Activated B cell treated with CpG ODN at 0.5 μM for 24 hours (primary cell): Measurements from ENCODE around the gene RIN3. TPM values are rescaled to one million over a fixed set of nuclear protein-coding genes. Genes with fewer than 3 reads are reported as not detected.

Experiments
- ATAC-seq: fragments of 200-7000 bp; cut with Tn5 transposase; one replicate; pipeline ENCODE4 v1.10.0; 2021; ENCODE audit warnings: low read depth, mild to moderate bottlenecking, moderate library complexity
- CTCF ChIA-PET: fragments of 350-600 bp; sonication (Branson Sonifier 250); formaldehyde crosslinking; loops from one replicate; lab custom pipeline; 2021; ENCODE audit warnings: antibody characterized with exemption; lab: Charles Lee
- POLR2A ChIA-PET: fragments of 350-600 bp; sonication (Branson Sonifier 250); formaldehyde crosslinking; loops from one replicate; lab custom pipeline; 2021; ENCODE audit warnings: antibody characterized with exemption; lab: Charles Lee
- DNase-seq: peaks from one replicate; pipeline ENCODE4 v3.0.0; 2022
- H3K27ac Mint-ChIP-seq: one replicate; pipeline ENCODE4 v1.8.0; 2020; ENCODE audit warnings: mixed read lengths
- H3K27me3 Mint-ChIP-seq: one replicate; pipeline ENCODE4 v1.8.0; 2021; ENCODE audit warnings: mixed read lengths
- H3K36me3 Mint-ChIP-seq: one replicate; pipeline ENCODE4 v1.8.0; 2021; ENCODE audit warnings: low read depth, mixed read lengths
- H3K4me1 Mint-ChIP-seq: one replicate; pipeline ENCODE4 v1.8.0; 2021; ENCODE audit warnings: mixed read lengths
- H3K4me3 Mint-ChIP-seq: one replicate; pipeline ENCODE4 v1.8.0; 2020; ENCODE audit warnings: mild to moderate bottlenecking, mixed read lengths
- H3K9me3 Mint-ChIP-seq: one replicate; pipeline ENCODE4 v1.8.0; 2020; ENCODE audit warnings: mixed read lengths
- intact Hi-C: fragments of 100-400 bp; cut with micrococcal nuclease; formaldehyde crosslinking; loops from one replicate; pipeline ENCODE4 v1.15.1; 2024
- total RNA-seq: library from RNA; stranded (reverse); gene quantifications from 2 replicates; pipeline ENCODE4 v1.2.3, GENCODE V29; 2022
- TF ChIP-seq, protein P1 (sequence below): fragments of 200-600 bp; IDR thresholded peaks from one replicate; pipeline ENCODE4 v1.8.0; 2022; ENCODE audit warnings: antibody characterized with exemption, mild to moderate bottlenecking

Gene RIN3
- total RNA-seq, 1 donor from 2014 or later: 62.6 TPM

DNA sequence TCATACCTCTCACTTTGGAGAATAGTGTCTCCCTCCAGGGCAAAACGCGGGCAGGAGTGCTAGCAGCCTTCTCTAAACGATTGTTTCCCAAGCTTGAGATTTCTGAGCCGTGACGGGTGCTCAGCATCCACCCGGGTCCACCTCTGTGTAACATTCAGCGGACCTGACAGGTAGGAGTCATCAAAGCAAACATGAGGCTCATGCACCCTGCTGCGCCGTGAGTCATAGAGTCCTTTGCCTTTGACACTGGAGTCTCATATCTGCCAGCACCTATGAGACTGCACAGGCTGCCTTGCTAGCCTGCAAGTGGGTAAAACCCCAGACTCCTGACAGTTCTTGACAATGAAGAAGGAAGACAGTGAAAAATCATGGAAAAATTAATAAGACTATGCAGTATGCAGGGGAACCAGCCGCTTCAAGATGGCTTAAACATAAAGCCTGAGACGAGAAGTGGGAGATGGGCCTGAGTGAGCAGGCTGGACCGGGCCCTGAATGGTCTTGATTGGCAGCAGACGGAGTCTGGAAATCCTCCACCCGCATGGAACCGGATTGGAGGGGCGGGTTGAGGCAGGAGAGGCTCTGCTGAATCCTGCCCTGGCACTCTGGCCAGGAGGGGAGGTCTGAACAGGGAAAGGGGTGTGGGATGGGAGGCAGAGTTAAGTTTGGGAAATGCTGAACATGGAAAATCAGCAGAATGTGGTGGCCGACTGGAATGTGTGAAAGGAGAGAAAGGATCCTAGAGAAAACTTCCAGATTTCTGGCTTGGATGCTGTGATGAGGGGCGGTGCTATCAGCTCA lies 180.6 kb downstream of the RIN3 start:
- no peak for DNase-seq
- TF ChIP-seq, protein P1, sequence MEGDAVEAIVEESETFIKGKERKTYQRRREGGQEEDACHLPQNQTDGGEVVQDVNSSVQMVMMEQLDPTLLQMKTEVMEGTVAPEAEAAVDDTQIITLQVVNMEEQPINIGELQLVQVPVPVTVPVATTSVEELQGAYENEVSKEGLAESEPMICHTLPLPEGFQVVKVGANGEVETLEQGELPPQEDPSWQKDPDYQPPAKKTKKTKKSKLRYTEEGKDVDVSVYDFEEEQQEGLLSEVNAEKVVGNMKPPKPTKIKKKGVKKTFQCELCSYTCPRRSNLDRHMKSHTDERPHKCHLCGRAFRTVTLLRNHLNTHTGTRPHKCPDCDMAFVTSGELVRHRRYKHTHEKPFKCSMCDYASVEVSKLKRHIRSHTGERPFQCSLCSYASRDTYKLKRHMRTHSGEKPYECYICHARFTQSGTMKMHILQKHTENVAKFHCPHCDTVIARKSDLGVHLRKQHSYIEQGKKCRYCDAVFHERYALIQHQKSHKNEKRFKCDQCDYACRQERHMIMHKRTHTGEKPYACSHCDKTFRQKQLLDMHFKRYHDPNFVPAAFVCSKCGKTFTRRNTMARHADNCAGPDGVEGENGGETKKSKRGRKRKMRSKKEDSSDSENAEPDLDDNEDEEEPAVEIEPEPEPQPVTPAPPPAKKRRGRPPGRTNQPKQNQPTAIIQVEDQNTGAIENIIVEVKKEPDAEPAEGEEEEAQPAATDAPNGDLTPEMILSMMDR: no peak
- H3K9me3 Mint-ChIP-seq: no peaks in the 10 kb centered on the region
- no peaks in the 10 kb centered on the region for H3K27me3 Mint-ChIP-seq
- H3K36me3 Mint-ChIP-seq: peaks cover 11% of the 10 kb centered on the region
- peaks cover 47% of the 10 kb centered on the region for H3K4me1 Mint-ChIP-seq
- H3K27ac Mint-ChIP-seq: peak overlapping the region; percentile 22
- ChIA-PET POLR2A (no interaction called here), CTCF (interaction anchor here (0.8 to 2.1 kb wide), 3 partner anchors 8 to 94 kb away, joined by 3 to 4 read pairs (median 4); no protein-coding TSS in a partner anchor)
- intact Hi-C loops: no loop called here
- ATAC-seq: no peak
- no peak overlapping the region for H3K4me3 Mint-ChIP-seq

DNA sequence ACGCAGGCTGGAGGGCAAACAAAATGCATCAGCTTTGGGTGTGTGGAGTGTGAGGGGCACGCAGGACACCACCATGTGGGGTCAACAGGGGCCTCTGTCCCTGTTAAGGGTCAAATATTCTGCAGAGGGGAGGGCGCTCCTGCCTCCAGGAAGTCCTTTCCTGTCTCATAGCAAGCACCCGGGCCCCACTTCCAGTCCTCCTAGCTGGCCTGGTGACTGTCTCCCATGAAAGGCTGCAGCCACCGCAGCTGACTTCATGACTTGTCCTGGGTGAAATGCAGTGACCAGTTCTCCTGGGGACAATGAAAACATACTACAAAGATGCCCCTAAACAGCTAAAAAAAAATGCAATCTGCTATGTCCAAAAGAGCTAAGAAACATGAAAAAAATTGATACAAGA lies 181.2 kb downstream of the RIN3 start:
- ATAC-seq (no peak), DNase-seq (no peak)
- TF ChIP-seq, protein P1: no peak
- Mint-ChIP-seq H3K27ac (peak overlapping the region; percentile 22), H3K36me3 (peaks cover 11% of the 10 kb centered on the region), H3K27me3 (no peaks in the 10 kb centered on the region), H3K4me3 (no peak overlapping the region), H3K4me1 (peaks cover 52% of the 10 kb centered on the region), H3K9me3 (no peaks in the 10 kb centered on the region)
- intact Hi-C loops: no loop called here
- POLR2A ChIA-PET: no interaction called here
- CTCF ChIA-PET: interaction anchor here (0.8 to 2.1 kb wide), 3 partner anchors 9 to 93 kb away, joined by 3 to 4 read pairs (median 4); no protein-coding TSS in a partner anchor

DNA sequence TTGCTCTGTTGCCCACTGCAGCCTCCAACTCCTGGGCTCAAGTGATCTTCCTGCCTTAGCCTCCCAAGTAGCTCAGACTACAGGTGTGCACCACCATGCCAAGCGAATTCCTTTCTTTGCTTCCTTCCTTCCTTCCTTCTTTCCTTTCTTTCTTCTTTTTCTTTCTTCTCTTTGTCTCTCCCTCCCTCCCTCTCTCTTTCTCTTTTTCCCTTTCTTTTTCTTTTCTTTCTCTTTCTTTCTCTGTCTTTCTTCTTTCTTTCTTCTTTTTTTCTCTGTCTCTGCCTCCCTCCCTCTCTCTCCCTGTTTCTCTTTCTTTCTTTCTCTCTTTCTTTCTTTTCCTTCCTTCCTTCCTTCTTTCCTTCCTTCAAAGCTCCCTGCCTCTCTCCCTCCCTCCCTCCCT lies 182.0 kb downstream of the RIN3 start:
- H3K4me1 Mint-ChIP-seq: peaks cover 55% of the 10 kb centered on the region
- H3K27me3 Mint-ChIP-seq: no peaks in the 10 kb centered on the region
- no peaks in the 10 kb centered on the region for H3K9me3 Mint-ChIP-seq
- TF ChIP-seq, protein P1: no peak
- H3K4me3 Mint-ChIP-seq: no peak overlapping the region
- no peak for ATAC-seq
- peaks cover 4% of the 10 kb centered on the region for H3K36me3 Mint-ChIP-seq
- ChIA-PET POLR2A (no interaction called here), CTCF (interaction anchor here (2.1 kb wide), 1 partner anchor 88 kb away, joined by 4 read pairs; no protein-coding TSS in a partner anchor)
- intact Hi-C loops: no loop called here
- DNase-seq: no peak
- H3K27ac Mint-ChIP-seq: no peak overlapping the region

DNA sequence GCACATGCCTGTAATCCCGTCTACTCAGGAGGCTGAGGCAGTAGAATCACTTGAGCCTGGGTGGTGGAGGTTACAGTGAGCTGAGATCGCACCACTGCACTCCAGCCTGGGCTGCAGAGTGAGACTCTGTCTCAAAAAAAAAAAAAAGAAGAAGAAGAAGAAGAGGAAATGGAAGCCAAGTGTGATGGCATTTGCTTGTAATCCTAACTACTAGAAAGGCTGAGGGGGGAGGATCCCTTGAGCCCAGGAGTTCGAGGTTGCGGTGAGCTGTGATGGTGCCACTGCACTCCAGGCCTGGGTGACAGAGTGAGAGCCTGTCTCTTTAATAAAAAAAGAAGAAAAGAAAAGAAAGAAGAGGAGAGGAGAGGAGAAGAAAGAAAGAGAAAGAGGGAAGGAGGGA lies 182.8 kb downstream of the RIN3 start:
- CTCF ChIA-PET: interaction anchor here (0.6 kb wide), 1 partner anchor 10 kb away, joined by 4 read pairs; no protein-coding TSS in a partner anchor
- intact Hi-C loops: loop anchor here (1.0 kb wide), 1 partner anchor 8 kb away; no protein-coding TSS in a partner anchor

DNA sequence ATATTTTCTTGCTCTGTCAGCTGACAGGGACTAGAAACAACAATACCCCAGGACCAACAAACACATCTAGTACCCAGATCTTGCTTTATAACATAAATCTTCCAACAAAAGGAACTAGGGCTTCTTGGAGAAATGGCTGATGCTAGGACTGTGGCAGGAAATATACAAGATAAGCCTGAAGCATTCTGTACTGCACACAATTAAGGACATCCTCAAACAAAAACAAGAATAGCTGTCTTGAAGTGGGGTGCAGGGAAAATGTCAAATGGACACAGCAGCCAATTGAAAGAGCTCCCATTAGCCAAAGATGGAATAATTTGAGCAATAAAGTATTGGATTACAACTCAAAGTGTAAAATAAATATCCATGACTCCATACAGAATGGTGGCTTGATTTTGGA lies 184.8 kb downstream of the RIN3 start:
- no peaks in the 10 kb centered on the region for H3K9me3 Mint-ChIP-seq
- TF ChIP-seq, protein P1: no peak
- CTCF ChIA-PET: no interaction called here
- peaks cover 71% of the 10 kb centered on the region for H3K4me1 Mint-ChIP-seq
- H3K27me3 Mint-ChIP-seq: no peaks in the 10 kb centered on the region
- no peak for ATAC-seq
- H3K36me3 Mint-ChIP-seq: no peaks in the 10 kb centered on the region
- no peak for DNase-seq
- intact Hi-C loops: no loop called here
- POLR2A ChIA-PET: interaction anchor here (0.6 to 0.8 kb wide), 2 partner anchors 89 kb away, joined by 5 to 6 read pairs; no protein-coding TSS in a partner anchor
- no peak overlapping the region for H3K27ac Mint-ChIP-seq
- H3K4me3 Mint-ChIP-seq: no peak overlapping the region

More for the DNA sequence above, 182.8 kb downstream of the RIN3 start:
- POLR2A ChIA-PET: interaction anchor here (0.7 kb wide), 1 partner anchor 83 kb away, joined by 3 read pairs; no protein-coding TSS in a partner anchor
- Mint-ChIP-seq H3K27ac (peak overlapping the region; percentile 75), H3K4me1 (peaks cover 60% of the 10 kb centered on the region), H3K27me3 (no peaks in the 10 kb centered on the region), H3K36me3 (no peaks in the 10 kb centered on the region), H3K9me3 (no peaks in the 10 kb centered on the region), H3K4me3 (peak overlapping the region; percentile 61)
- peak; percentile 81 for ATAC-seq
- no peak for DNase-seq
- TF ChIP-seq, protein P1: no peak
